IPS-20b (cell line): Measurements from ENCODE around the gene RASGRF2.

Experiments
- H3K27ac ChIP-seq: one replicate; pipeline ENCODE4 v1.5.1; 2013; ENCODE audit warnings: low read length
- H3K27me3 ChIP-seq: 2 replicates; pipeline ENCODE4 v1.6.1; 2013; ENCODE audit warnings: mild to moderate bottlenecking, low read length, inconsistent platforms; ENCODE audit not compliant: insufficient read depth
- H3K36me3 ChIP-seq: 2 replicates; pipeline ENCODE4 v1.6.1; 2013; ENCODE audit warnings: low read depth, mild to moderate bottlenecking, inconsistent platforms, low read length, moderate library complexity; ENCODE audit not compliant: insufficient read depth
- H3K4me1 ChIP-seq: 2 replicates; pipeline ENCODE4 v1.6.1; 2013; ENCODE audit warnings: mild to moderate bottlenecking, control low read depth, inconsistent platforms, low read length, moderate library complexity; ENCODE audit not compliant: insufficient read depth
- H3K4me3 ChIP-seq: 2 replicates; pipeline ENCODE4 v1.5.1; 2013; ENCODE audit warnings: mild to moderate bottlenecking, low read length, inconsistent platforms
- H3K9ac ChIP-seq: 2 replicates; pipeline ENCODE4 v1.6.1; 2013; ENCODE audit warnings: low read depth, mild to moderate bottlenecking, inconsistent platforms, low read length, moderate library complexity
- H3K9me3 ChIP-seq: 2 replicates; pipeline ENCODE4 v1.6.1; 2013; ENCODE audit warnings: mild to moderate bottlenecking, low read depth, low read length, inconsistent platforms; ENCODE audit not compliant: insufficient read depth

Gene RASGRF2

DNA sequence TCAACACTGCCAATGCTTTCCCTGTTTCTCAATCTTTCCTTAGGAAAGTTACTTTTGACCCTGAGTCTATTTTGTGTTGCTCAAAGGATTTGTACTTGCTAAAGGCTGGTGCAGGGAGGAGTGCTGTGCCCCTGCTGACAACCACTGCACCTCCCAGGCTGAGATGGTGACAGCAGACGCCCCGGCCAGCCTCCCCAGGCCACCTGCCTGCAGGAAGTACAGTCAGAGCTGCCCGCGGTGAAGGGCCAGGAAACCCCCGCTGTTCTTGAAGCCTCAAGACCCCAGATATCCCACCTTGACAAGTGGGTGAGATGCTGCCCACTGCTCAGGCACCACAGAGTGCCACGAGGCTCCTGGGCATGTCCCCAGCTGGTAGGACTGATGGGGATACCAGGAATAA, 228.8 kb downstream of the RASGRF2 start:
- Histone ChIP-seq H3K27me3 (no peaks in the 10 kb centered on the region), H3K9me3 (no peaks in the 10 kb centered on the region), H3K27ac (no peak overlapping the region), H3K9ac (no peak overlapping the region), H3K4me3 (no peak overlapping the region), H3K36me3 (no peaks in the 10 kb centered on the region), H3K4me1 (no peaks in the 10 kb centered on the region)

DNA sequence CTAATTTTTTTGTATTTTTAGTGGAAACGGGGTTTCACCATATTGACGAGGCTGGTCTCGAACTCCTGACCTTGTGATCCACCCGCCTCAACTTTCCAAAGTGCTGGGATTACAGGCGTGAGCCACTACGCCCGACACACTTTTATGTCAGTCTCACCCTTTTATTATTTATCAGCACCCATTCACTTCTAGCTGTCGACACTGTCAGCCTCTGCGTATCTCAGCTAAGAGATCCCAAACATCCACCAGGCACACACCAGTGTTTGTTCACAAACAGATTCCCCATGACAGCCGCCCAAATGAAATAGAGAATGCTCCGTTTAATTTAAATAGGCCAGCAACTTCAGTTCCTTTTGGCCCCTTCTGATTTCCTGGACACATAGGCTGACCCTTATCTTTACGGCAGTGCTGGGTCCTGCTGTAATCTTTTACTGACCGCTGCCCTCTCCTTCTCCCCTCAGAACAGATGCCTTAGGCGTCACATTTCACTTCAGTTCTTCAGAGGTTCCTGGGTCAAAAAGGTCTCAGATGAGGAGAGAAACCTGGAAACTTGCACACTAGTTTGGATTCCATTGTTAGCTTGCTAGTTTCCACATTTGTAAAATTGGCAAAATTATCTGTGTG, 229.8 kb downstream of the RASGRF2 start:
- Histone ChIP-seq H3K9me3 (no peaks in the 10 kb centered on the region), H3K36me3 (no peaks in the 10 kb centered on the region), H3K27ac (no peak overlapping the region), H3K9ac (no peak overlapping the region), H3K4me1 (peaks cover 5% of the 10 kb centered on the region; the same call in 1 of the 2 replicates), H3K27me3 (peaks cover 7% of the 10 kb centered on the region; the same call in 1 of the 2 replicates), H3K4me3 (no peak overlapping the region)

DNA sequence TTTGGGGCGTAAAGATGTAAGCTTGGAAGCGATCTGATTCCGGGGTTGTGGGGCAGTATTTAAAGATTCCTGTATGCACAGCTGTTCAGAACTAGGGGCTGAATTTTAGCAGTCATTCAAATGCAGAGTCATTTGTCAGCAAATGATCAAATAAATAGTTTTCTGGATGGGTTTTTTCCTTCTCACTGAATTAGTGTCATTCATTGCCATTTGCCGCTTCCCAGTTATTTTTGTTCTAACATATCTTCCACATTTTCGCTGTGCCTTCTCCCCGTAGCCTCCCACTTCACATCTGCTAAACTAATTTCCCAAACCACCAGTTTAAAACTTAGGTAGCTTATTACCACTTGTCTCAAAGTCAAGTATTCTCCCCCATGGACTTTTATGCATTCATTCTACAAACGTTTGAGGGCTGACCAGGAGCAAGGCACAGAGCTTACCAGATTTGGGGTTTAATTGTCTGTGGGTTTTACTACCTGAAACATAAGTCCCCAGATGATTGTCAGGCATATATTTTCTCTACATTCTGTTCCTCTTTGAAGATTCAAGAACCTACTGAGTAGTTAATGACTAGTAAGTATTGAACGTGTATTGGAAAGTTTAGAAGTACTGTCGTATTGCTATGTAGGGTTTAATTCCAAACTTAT, 231.7 kb downstream of the RASGRF2 start:
- Histone ChIP-seq H3K27me3 (peaks cover 7% of the 10 kb centered on the region; the same call in 1 of the 2 replicates), H3K9ac (no peak overlapping the region), H3K9me3 (no peaks in the 10 kb centered on the region), H3K27ac (no peak overlapping the region), H3K4me1 (peaks cover 5% of the 10 kb centered on the region; the same call in 1 of the 2 replicates), H3K36me3 (no peaks in the 10 kb centered on the region), H3K4me3 (no peak overlapping the region)

DNA sequence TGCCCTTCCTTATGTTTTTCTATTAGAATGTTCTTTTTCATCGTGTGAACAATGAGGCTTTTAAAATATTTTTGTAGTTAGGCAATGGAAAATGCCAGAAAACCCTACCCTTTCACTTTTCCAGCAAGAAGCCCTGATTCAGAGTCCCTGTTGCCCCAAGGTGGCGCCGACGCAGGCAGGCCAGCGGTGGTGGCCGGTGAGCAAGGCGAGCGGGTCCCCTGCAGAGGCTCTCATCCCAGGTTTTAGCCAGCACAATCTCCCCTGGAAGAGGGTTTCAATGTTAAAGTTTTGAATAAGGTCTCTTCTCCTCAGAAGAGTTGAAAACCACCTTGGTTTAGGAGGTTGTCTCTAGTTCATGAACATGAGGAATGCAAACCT, 232.2 kb downstream of the RASGRF2 start:
- H3K9me3 ChIP-seq = no peaks in the 10 kb centered on the region
- H3K36me3 ChIP-seq = no peaks in the 10 kb centered on the region
- H3K27me3 ChIP-seq = peaks cover 7% of the 10 kb centered on the region; the same call in 1 of the 2 replicates
- H3K4me3 ChIP-seq = no peak overlapping the region
- no peak overlapping the region for H3K27ac ChIP-seq
- no peak overlapping the region for H3K9ac ChIP-seq
- peaks cover 5% of the 10 kb centered on the region; the same call in 1 of the 2 replicates for H3K4me1 ChIP-seq

DNA sequence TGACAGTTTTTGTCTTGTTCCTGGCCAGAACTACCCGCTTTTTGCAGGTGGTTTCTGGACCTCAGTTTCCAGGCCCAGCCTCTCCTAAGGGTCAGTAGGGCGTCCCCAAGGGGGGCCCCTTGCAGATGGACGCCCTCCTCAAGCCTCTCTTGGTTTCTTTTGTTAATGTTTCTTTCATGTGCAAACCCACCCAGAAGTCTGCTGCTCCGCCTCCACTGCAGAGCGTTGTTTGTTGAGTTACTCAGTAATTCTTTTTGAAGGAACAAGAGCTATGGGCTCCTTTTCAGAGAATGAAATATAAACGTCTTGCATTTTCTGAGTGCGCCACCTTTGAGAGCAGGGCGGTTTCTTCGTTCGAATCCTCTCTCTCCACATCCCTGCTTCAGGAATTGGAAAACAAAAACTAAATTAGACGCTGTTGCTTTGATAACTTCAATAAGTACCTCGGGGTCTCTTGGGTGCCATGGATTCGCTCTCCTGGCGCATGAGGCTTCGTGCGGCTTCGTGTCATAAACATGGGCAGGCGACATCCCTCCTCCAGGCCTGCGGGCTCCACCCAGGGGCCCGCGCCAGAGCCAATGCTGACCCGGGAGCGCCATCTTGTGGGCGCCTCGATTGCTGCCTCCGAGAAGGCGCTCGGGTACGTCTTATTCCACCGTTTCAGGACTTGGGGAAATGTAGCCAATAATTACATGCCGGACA, 234.6 kb downstream of the RASGRF2 start:
- Histone ChIP-seq H3K36me3 (no peaks in the 10 kb centered on the region), H3K9ac (no peak overlapping the region), H3K9me3 (no peaks in the 10 kb centered on the region), H3K4me3 (peak overlapping the region; percentile 43; the same call in 1 of the 2 replicates), H3K27ac (no peak overlapping the region), H3K4me1 (peaks cover 5% of the 10 kb centered on the region; the same call in 1 of the 2 replicates), H3K27me3 (peaks cover 7% of the 10 kb centered on the region; the same call in 1 of the 2 replicates)

DNA sequence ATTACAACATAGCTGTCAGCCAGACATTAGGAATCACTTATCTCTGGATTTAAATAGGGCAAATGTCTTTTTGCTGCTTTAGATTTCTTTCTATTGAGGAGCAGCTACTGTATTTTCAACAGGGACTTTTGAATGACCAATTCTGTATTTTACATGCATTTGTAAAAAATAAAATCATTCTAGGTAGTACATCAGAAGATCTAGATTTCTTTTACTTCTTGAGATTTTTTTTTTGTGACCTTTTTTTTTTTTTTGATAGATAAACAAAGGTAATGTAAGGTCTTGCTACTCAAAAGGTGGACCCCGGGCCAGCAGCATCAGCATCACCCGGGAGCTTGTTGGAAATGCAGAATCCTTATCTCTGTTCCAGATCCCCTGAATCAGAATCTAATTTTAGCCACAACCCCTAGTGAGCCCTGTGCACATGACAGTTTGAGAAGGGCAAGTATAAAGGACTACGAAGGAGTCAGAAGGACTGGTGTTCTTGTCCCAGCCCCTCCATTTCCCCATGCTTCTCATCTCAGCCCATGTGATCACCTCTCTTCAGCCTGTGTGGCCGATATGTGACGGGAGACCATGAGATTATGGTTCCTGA, 235.3 kb downstream of the RASGRF2 start:
- Histone ChIP-seq H3K9me3 (no peaks in the 10 kb centered on the region), H3K27ac (no peak overlapping the region), H3K36me3 (no peaks in the 10 kb centered on the region), H3K27me3 (peaks cover 7% of the 10 kb centered on the region; the same call in 1 of the 2 replicates), H3K4me1 (peaks cover 5% of the 10 kb centered on the region; the same call in 1 of the 2 replicates), H3K9ac (no peak overlapping the region), H3K4me3 (no peak overlapping the region)

DNA sequence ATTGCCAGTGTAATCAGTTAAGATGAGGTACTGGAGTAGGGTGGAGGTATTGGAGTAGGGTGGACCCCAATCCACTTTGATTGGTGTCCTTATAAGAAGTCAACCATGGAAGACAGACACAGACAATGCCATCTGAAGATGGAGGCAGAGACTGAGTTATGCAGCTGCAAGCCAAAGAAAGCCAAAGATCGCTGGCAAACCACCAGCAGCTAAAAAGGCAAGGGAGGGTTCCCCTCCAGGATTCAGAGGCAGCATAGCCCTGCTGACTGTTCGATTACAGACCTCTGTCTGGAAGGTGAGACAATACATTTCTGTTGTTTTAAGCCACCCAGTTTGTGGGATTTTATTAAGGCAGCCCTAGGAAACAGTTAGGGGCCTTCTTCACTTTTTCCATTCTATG, 242.5 kb downstream of the RASGRF2 start:
- no peaks in the 10 kb centered on the region for H3K4me1 ChIP-seq
- H3K9me3 ChIP-seq = no peaks in the 10 kb centered on the region
- H3K27ac ChIP-seq = no peak overlapping the region
- no peaks in the 10 kb centered on the region for H3K36me3 ChIP-seq
- no peak overlapping the region for H3K4me3 ChIP-seq
- H3K27me3 ChIP-seq = no peaks in the 10 kb centered on the region
- H3K9ac ChIP-seq = no peak overlapping the region

DNA sequence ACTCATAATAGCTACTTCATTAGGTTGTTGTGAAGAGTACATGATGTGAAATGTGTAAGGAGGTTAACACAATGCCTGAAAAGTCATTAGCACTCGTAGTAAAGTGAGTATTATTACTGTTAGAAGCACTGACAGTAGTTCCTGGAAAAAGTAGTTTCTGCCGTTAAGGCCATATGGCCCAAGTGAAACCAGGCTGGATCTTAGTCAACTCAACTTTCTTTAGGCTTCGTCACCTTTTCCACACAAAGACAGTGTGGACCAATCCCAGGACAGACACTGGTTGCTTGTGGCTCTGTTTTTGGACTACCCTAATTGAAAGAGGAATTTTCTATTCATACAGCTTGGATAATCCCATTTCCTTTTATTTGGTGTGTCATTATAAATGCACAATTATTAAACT, 243.6 kb downstream of the RASGRF2 start:
- H3K9me3 ChIP-seq = no peaks in the 10 kb centered on the region
- H3K27me3 ChIP-seq = no peaks in the 10 kb centered on the region
- H3K27ac ChIP-seq = no peak overlapping the region
- H3K36me3 ChIP-seq = no peaks in the 10 kb centered on the region
- no peak overlapping the region for H3K9ac ChIP-seq
- H3K4me3 ChIP-seq = no peak overlapping the region
- H3K4me1 ChIP-seq = no peaks in the 10 kb centered on the region

DNA sequence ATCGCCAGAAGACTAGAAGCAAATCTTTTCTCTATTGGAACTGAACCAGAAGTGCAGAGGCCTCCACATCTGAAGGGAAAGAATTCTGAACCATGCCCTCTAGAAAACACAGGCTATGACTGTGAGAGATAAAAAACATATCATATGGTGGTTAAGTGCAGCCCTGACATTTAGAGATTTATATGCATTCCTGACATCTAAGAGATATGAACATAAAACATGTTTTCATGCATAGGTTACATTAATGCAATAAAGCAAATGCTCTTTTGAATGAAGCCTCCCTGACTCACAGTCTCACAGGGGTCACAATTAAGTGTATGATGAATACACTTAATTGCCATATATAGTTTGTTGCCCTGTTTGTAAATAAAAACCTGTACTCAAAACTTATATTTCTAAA, 244.0 kb downstream of the RASGRF2 start:
- Histone ChIP-seq H3K36me3 (no peaks in the 10 kb centered on the region), H3K4me3 (no peak overlapping the region), H3K9ac (no peak overlapping the region), H3K9me3 (no peaks in the 10 kb centered on the region), H3K27ac (no peak overlapping the region), H3K4me1 (no peaks in the 10 kb centered on the region), H3K27me3 (no peaks in the 10 kb centered on the region)

DNA sequence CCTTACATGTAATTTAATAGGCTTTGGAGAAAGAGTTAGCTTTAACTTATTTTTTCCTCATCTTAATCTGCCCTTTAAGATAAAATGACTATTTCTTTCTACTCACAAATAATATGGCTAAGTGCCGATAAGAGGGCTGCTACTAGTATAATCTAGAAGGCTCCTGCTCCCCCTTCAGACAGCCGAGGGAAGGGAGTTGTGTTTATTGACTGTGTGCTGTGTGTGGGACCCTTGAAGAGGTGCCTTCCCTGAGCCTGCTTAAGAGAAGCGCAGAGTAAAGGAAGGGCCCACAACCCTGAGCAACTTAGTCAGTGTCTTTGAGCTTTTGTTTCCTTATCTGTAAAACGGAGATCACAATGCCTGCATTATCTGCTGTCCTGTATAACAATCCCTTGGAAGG, 244.9 kb downstream of the RASGRF2 start:
- H3K27ac ChIP-seq = no peak overlapping the region
- no peaks in the 10 kb centered on the region for H3K27me3 ChIP-seq
- no peak overlapping the region for H3K9ac ChIP-seq
- no peaks in the 10 kb centered on the region for H3K36me3 ChIP-seq
- no peak overlapping the region for H3K4me3 ChIP-seq
- H3K4me1 ChIP-seq = no peaks in the 10 kb centered on the region
- no peaks in the 10 kb centered on the region for H3K9me3 ChIP-seq

DNA sequence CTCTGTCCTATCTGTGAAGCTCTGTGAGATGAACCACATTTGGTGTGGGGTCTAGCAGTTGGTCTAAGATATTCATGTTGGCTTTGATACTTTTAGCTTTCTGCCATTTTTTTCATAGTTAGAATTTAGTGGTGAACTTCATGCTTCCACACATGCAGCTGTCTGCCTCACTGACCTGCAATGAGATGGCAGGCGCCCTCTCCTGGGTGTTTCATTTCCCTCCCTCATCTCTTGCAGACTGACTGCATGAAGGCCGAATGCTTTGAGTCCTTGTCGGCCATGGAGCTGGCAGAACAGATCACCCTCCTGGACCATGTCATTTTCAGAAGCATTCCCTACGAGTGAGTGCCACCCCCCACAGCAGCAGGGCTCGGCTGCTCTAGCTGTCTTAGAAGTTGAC, 246.8 kb downstream of the RASGRF2 start:
- Histone ChIP-seq H3K36me3 (no peaks in the 10 kb centered on the region), H3K27me3 (no peaks in the 10 kb centered on the region), H3K27ac (no peak overlapping the region), H3K4me3 (no peak overlapping the region), H3K9me3 (no peaks in the 10 kb centered on the region), H3K9ac (no peak overlapping the region), H3K4me1 (no peaks in the 10 kb centered on the region)
